SH-SY5Y (cell line): ENCODE data around the gene MIP.

Experiments used
- GATA2 ChIP-seq: IDR thresholded peaks from 2 replicates; pipeline ENCODE4 v1.6.1; 2011; ENCODE audit warnings: mild to moderate bottlenecking, low read depth, low read length
- GATA3 ChIP-seq: IDR thresholded peaks from 2 replicates; pipeline ENCODE4 v1.6.1; 2011; ENCODE audit warnings: low read depth, mild to moderate bottlenecking, low read length, moderate library complexity

DNA sequence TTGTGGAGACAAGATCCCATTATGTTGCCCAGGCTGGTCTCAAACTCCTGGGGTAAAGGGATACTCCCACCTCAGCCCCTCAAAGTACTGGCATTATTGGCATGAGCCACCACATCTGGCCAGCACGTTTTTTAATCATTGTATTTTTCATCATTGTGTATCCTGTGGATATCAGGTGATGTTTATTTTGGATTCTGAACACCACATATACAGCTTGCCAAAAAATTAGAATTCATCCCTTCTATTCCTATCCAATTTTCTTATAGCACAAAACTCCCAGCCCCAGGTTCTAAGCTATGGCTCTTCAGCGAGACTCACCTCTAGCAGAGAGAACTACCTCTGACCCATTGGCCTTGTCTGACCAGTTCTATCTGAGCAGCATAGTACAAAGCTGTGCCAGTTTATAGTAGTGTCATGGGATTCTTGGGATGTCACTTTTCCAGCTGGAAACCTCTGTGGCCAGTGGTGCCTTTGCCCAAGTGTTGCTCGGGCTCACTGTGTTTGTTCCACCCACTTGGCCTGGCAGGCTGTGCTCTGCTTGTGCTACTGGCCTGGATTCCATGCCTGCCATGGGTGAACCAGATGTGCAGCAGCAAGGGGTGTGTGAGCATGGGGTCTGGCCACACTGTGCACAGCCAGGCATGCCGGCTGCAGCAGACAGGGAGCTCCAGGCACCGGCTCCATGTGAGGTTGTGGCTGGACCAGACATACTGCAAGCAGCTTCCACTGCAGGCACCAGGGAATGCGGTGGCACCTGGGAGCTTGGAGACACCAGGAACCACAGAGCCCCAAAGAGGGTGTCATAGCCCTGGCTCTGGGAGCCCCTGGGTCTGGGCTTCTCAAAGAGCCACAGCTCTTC lies 42.4 kb downstream of the MIP start:
- TF ChIP-seq GATA3 (no peak), GATA2 (no peak)
